ENCODE results near the gene ZNF383.
"Not testable (repeated sequence)": the region's sequence is repeated elsewhere in the genome, so short reads cannot be mapped to it uniquely, and the experiment has no call there.

ZNF383 gene

GRCh38 chr19:37292998-37293939 is 75.3 kb downstream of the ZNF383 start:
- not testable (repeated sequence) for DNase-seq (ENCODE audit: low read depth)

GRCh38 chr19:37294246-37294645 is 76.2 kb downstream of the ZNF383 start:
- not testable (repeated sequence) for DNase-seq (ENCODE audit: low read depth)

Data from iris pigment epithelial cell (primary cell).